GM19043 (cell line): ENCODE results near the gene RCOR2.
"Not testable (repeated sequence)": the region's sequence is repeated elsewhere in the genome, so short reads cannot be mapped to it uniquely, and the experiment has no call there.

Experiments used
- ATAC-seq: cut with Tn5 transposase; IDR thresholded peaks from one replicate; pipeline ENCODE4 v1.9.1; 2021; ENCODE audit warnings: low read depth; ENCODE audit not compliant: unreplicated experiment

Gene RCOR2

DNA sequence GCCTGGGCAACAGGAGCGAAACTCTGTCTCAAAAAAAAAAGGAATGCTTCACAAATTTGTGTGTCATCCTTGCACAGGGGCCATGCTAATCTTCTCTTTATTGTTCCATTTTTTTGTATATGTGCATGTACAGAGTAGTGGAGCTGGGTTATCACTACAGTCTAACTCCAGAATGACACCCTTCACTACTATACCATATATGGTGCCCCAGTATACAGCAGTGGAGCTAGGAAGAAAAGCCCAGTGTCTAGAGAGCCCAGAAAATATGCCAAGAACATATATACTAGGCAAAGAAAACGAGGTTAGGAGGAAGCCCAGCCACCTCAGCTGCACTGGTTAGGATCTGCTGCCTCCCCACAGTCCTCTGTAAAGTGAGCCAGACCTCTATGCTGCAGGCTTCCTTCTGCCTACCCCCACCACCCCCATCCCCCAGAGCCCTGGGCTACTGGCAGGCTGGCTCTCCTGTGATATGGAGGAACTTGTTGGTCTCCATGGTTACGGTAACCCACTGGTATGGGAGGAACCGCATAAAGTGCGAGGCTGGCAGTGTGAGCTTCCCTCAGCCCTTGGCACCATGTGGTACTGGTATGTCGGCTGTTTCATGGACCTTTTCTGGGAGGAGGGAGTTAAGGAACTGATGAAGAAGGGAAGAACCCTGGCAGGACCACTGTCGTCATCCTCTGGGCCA lies 34.3 kb downstream of the RCOR2 start:
- no peak for ATAC-seq

DNA sequence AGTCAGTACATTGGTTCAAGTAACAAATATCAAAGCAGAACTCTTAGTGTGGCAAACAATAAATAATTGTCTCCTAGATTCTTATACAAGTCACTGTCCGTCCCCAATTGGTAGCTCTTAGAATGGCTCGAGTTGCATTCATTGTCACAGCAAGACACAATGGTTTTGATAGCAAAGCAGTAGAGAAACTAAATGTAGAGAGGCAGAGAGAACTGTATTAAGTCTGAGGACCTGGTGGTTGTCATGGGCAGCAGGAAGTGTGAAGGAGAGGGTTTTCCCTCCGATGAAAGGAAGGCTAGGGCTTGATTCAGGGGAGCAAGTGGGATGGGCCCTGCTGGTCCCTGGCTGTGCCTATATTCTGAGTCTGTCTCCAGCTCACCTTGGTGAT lies 36.6 kb downstream of the RCOR2 start:
- no peak for ATAC-seq

DNA sequence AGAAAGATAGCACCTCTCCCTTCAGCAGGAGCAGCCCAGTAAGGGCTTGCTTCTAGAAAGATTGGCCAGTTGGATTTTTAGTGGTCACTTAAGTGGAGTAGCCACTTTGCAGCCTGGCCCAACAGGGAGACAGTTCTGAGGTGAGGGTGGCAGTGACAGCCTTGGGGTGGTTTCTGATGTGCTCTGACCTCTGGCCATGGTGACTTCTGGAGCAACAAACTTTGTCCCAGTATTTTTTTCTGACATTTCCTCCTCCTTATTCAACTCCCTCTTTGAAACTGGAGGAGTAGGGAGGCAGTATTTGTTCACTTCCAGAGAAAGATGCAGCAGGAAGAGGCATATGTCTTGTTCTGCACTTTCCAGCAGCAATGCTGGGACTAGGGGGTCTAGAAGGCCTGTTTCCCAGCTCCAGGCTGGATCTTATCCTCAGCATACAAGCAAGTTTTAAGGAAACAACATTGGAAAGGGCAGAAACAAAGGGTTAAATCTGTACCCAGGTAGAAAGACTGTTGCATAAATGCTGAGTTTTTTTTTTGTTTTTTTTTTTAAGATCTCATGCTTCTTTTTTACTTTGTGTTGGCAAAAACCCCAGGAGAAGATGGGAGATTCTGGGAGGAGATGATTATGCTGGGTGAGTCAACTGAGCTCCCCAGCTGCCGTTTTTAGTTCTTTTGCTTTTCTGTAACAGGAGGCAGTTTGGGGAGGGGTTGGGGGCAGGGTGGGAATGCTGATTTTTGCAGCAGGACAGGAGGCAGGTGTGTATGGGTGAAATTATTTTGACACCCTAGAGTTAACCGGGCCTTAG lies 37.2 kb downstream of the RCOR2 start:
- ATAC-seq = no peak

DNA sequence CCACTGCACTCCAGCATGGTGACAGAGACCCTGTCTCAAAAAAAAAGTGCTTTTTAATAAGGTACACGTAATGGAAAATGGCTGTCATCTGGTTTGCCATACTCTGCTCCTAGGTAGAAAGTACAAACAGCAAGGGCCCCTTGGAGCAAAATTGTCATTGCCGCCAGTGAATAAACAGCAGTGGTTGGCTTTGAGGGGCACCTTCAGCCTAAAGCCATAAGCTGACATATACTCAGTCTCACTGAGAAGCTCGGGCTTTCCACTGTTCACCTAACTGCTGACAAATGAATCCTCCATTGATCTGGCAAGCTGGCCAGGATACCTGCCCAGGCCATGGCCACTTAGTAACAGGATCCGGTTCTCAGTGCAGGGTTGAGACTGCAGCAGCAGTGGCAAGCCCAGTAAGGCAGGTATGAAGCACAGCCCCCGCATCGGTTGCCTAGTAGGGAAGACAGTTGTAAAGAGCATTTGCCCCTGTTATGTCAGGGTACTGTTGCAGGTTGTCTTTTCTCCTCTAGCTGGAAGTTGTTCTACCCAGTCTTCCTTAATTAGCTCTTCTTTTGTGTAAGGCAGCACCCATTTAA lies 39.2 kb downstream of the RCOR2 start:
- ATAC-seq = no peak

DNA sequence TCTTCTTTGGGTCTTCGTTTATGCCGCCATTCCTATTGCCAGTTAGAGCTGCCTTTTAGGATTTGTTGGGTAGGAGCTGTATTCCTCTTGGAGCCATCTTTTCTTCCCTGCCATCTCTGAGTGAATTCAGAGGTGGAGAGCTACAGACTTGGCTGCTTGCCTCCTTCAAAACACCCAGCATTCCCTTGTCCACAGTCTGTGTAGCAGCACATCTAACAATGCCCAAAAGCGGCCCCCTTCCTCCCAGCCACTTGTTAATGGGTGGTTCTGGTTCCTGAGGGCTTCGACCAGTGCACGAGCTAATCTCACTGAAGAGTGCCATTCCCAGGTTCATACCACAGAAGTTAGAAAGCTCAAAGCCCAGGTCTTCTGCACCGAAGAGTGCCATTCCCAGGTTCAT lies 40.3 kb downstream of the RCOR2 start:
- ATAC-seq = no peak

DNA sequence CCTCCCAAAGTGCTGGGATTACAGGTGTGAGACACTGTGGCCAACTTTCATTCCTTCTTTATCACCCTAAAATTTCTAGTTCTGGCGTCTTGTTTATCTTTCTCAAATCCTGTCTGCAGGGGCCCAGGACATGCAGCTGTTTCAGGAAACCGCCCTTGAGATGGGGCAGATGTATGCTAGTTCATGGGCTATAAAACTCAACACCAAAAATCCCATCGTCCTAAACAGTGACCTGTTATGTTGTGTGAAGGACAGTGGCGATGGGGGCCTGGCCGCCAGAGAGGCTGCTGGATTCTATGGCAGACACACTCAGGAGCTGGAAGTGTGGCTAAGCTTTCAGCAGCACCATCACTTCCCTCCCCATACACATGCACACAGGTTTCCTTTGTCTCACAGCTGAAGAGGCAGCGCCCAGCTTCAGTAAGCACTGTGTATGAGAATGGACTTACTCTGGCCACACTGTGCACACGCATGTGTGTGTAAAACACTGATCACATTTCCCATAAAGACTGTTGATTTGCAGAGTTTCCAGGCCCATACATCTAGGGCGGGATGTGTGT lies 41.4 kb downstream of the RCOR2 start:
- no peak for ATAC-seq

DNA sequence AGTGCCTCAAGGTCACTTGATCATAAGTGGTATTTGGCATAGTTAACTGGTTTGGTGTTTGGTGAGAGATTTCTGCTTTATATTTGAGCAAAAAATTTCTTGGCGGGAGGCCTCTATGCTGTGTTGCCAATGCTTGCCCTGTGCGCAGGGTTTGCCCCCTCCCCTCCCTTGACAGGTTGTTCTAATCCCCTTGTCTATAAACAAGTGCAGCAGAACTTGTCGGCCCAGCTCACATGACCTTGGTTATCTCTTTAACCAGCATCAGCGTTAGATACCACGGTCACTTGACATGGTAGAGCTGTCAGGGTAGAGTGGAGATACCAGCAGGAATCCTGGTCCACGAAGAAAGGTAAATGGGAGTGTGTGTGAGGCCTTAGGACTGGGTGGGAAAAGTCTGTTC lies 42.5 kb downstream of the RCOR2 start:
- ATAC-seq = no peak

DNA sequence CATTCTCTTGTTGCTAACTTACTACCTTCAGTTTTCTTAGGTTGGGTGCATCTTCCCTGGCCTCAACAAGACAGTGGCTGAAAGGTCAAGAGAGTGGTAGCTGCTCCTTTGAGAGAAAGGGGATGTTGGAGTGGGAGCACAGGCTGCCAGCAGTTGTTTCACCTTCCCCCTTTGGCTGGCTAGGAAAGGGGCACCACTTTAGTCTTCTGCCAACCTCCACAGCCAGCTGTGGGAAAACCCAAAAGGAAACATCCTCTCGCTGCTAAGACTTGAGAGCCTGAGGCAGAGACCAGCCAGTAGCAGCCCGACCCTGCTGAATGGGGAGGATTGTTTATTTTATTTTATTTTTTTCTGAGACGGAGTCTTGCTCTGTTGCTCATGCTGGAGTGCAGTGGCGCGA lies 43.7 kb downstream of the RCOR2 start:
- ATAC-seq = no peak

DNA sequence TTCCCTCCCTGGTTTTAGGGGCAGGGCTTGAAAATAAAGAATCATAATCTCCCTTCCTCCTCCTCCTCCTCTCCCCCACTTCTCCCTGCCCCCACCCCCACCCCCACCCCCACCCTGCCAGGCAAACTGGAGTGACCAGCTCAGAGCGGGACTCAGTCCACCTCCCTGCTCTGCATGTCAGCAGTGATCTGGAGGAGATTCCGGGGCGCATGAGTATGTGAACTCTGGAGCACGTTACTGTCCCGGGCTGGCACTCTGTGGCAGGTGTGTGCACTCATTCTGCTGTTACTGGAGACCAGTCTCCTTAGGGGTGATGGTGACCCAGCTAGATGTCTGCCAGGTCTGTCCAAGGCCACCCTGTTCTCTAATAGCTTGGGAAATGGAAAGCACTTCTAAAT lies 44.2 kb downstream of the RCOR2 start:
- no peak for ATAC-seq

DNA sequence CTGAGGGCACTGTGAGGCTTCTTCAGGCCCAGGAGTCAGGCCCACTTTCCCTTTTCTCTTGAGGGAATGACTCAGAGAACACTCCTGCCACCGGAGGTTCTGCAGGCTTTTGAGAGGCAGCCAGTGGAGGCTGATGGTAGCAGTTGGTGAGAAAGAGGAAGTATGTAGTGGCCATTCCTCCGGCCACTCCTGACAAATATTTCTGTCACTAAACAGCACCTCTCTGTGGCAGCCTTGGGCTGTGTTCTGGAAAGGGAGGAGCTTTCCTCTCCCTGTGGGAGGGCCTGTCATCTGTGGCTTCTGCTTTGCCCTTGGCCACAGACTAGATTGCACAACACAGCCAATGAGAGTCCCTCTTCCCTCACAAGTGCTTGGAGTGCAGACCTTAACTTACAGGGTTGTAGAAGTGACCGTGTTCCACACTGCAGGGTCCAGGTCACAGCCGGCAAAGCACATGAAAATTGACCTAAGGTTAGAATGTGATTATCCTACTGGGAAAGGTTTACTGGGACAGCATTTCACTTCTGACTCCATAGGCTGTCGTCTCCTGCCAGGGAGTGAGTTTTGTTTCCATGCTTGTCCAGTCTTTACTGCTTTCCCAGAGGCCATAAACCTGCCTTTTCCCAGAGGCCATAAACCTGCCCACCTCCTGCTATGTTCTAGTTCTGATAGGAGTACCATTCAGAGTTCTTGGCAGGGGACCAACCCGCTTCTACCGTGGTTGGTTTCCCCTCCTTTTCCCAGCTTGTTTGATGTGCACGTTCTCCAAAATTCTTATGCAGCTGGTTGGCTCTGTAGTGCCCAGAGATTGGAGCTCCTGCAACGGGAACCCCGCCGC lies 44.8 kb downstream of the RCOR2 start:
- ATAC-seq = peak; percentile 95

DNA sequence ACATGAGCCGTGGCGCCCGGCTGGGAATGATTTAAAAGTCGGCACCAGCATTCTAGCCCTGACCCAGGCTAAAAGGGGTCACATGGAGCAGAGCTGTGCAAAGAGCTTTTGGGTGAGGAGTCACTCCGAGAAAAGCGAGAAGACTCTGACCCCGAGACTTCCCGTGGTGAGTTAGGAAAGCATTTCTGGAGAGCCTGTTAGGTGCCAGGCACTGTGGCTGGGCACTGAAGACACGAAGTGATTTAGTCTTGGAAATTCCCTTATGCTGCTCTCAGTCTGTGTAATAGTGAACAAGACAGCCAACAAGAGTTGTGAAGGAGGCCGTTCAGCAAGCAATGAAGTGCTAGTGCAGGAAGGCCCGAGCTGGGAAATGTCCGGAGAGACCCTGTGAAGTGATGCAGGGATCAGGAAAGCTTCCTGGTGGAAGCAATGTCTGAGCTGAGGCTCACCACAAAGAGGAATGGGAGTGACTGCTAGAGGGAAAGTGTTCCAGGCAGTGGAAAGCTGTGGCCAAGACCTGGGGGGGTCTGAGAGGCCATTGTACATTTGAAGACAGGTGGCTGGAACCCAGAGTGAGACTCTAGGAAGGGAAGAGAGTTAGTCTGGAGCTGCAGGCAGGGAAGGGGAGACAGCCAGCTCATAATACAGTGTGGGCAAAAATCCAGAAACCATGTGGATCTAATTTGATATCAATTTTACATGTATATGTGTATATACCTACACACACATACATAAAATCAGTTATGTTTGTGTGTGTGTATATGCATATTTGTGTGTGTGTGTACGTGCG lies 46.4 kb downstream of the RCOR2 start:
- ATAC-seq = no peak

DNA sequence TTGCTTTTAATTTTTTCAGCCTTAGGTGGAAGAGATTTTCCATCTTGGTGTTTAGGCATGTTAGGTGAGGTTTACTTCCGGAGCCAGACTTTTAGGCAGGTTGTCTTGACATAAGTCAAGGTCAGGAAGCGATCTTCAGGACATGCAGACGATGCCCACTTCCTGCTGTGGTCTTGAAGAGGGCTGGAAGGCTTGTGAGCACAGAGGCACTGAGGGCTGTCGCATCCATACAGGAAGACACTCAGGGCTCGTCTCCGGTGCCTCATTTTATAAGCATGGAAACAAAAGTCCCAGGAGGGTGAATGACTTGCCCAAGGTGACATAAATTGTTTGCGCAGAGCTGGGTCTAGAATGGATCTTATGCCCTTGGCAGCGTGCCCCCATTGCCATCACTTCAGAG lies 47.3 kb downstream of the RCOR2 start:
- no peak for ATAC-seq

DNA sequence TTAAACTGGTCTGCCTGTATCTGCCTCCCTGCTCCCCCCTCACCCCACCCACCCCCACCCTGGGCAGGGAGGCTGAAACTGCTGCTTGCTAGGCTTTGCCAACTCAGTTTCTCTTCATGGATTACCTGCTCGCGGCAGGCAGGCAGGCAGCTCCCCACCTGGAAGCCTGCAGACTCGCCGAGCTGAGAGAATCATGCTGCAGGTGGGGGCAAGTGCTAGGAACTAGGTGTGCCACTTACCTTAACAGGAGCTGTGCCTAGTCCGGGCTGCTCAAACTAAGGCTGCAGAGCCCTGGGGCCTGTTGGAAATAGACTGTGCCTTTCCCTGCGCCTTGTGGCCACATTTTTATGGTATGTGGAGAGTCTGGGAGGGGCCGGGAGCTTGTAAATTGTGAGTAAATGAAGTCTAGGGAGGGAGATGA lies 47.8 kb downstream of the RCOR2 start:
- ATAC-seq = no peak

DNA sequence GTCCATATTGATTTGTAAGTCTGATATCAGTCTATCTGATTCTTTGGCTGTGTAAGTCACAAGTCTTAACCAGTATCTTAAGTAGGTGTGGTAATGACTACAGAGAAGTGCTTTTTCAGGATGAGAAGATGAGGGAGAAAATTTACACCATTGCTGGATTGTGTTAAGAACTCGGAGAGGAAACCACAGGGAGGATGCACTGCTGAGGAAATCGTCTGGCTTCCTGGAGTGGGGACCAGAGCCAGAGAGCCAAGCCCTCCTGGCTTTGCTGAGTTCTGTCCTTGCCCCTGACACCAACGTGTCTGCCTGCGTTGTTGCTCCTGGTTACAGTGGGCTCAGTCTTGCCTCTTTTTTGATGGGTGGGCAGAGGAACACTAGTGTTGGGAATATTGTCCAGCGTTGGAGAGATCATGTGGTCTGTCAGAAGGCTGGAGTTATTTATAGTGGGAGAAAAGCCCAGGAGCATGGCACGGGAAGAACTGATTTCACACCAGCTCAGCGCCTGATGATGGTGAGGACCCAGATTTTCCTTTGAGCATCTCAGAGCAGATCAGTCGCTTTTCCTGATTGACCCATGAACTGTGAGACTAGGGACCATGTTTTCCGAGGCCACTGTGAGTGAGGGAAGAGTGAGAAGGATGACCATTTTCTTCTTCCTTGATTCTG lies 48.4 kb downstream of the RCOR2 start:
- ATAC-seq = no peak

DNA sequence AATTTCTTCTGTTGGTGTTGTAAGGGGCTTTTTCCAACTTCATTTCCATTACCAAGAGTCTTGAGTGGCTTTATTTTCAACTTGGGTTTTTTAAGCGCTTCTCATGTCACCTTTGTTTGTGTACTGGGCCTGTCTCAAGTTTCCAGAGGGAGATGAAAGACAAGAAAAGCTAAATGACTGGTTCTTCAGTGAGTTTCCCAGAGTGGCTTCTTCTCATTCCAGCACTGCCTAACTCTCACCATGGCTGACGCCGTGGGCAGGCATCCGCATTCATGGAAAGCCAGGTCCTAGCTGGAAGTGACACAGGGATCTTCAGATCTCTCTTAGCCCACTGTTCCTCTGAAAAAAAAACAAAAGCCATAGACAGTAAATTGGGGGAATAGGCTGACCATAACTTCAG lies 49.5 kb downstream of the RCOR2 start:
- no peak for ATAC-seq

DNA sequence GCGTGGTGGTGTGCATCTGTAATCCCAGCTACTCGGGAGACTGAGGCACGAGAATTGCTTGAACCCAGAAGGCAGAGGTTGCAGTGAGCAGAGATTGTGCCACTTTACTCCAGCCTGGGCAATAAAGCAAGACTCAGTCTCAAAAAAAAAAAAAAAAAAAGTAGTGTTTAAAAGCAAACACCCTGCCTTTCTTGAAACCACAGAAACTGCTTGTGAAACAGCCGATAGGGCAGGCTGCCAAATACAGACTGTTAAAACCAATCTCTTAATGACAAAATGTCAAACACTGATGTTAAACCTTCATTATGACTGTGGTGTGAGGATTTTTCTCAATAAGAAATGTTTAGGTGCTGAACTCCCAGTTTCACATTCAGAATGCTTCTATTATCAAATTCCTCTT lies 50.8 kb downstream of the RCOR2 start:
- ATAC-seq = no peak

DNA sequence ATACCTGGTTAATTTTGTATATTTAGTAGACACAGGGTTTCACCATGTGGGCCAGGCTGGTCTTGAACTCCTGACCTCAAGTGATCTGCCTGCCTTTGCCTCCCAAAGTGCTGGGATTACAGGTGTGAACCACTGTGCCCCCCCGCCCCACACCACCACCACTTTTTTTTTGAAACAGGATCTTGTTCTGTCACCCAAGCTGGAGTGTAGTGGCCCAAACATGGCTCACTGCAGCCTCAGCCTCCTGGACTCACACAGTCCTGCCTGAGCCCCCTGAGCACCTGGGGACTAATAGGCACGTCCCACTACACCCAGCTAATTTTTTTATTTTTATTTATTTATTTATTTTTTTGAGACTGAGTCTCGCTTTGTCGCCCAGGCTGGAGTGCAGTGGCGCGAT lies 53.3 kb downstream of the RCOR2 start:
- ATAC-seq = not testable (repeated sequence)

DNA sequence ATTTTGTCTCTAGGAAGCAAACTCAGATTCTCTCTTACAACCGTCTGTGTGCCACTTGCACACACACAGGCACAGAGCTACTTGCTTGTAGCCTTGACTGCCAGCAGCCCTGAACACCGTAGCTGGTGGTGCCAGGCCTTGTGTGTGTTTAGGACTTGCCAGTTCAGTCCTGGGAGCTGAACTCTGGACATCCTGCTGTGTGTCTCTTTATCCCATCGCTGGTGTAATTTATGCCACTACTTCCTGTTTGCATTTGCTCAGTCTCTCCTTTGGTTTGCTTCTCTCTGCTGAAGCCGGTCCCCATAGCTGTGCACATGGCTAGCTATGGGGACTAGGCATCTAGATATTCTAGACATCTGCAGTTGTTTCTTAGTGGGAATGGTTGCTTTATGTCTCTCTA lies 54.0 kb downstream of the RCOR2 start:
- no peak for ATAC-seq
